Tibial nerve (tissue), 4 donors: Measurements from ENCODE around the gene MYO1D. TPM values are rescaled to one million over a fixed set of nuclear protein-coding genes. Genes with fewer than 3 reads are reported as not detected.

Experiments used
- DNase-seq, 2 donors: peaks; one replicate each; pipeline ENCODE4 v3.0.0-alpha.2; 2019; ENCODE audit warnings: low spot score in 2 of 2
- H3K27ac ChIP-seq, 4 donors: fragments of 200-600 bp; sonication (generic) in 3 of 4; one replicate each; pipeline ENCODE4 v1.5.1; 2017 to 2019; ENCODE audit warnings: mild to moderate bottlenecking in 1 of 4
- H3K27me3 ChIP-seq, 2 donors: fragments of 200-600 bp; sonication (generic) in 1 of 2; one replicate each; pipeline versions ENCODE4 v1.5.1 to v1.6.0; 2017 to 2019
- H3K36me3 ChIP-seq, 3 donors: fragments of 200-600 bp; sonication (generic); one replicate each; pipeline ENCODE4 v1.5.1; 2018 to 2019
- H3K4me1 ChIP-seq, 4 donors: fragments of 200-600 bp; sonication (generic) in 3 of 4; one replicate each; pipeline ENCODE4 v1.5.1; 2017 to 2019
- H3K4me3 ChIP-seq, 4 donors: fragments of 200-600 bp; sonication (generic) in 3 of 4; one replicate each; pipeline ENCODE4 v1.5.1; 2017 to 2019; ENCODE audit warnings: mild to moderate bottlenecking in 1 of 4, moderate library complexity in 1 of 4
- H3K9me3 ChIP-seq, 4 donors: fragments of 200-600 bp; sonication (generic) in 3 of 4; one replicate each; pipeline ENCODE4 v1.5.1; 2017 to 2019
- EP300 ChIP-seq, 2 donors: sonication (generic); formaldehyde crosslinking; IDR thresholded peaks; one replicate each; pipeline ENCODE4 v1.6.1; 2017; ENCODE audit warnings: antibody characterized with exemption in 2 of 2, mild to moderate bottlenecking in 1 of 2
- POLR2A ChIP-seq, 2 donors: fragments of 450-650 bp; IDR thresholded peaks; one replicate each; pipeline ENCODE4 v1.6.1; 2017; ENCODE audit warnings: antibody characterized with exemption in 2 of 2, mild to moderate bottlenecking in 2 of 2, moderate library complexity in 2 of 2
- WGBS, 2 donors: methylation state at CpG; one replicate each; pipeline ENCODE4 v1.1.5; 2018; 5-methylcytosine and 5-hydroxymethylcytosine counted together
- total RNA-seq, 4 donors: library from RNA; depleted of rRNA; stranded (reverse); fragments of >200 nt; gene quantifications; one replicate each; pipeline ENCODE4 v1.1.0, GENCODE V29; 2016
- TF ChIP-seq, protein P1 (sequence below), 5 experiments: fragments of 200-600 bp in 3 of 5; fragments of 450-650 bp in 2 of 5; sonication (generic) in 3 of 5; IDR thresholded peaks; one replicate each; pipeline ENCODE4 v1.5.1; 2016 to 2019; ENCODE audit warnings: antibody characterized with exemption in 5 of 5, mild to moderate bottlenecking in 3 of 5, moderate library complexity in 2 of 5

Gene MYO1D
- total RNA-seq, 4 donors from 2014 or later, result 28.5 to 49.6 (median 42.4) TPM

GRCh38 chr17:32875230-32875917, 1.6 kb downstream of the MYO1D start:
- Histone ChIP-seq H3K9me3 (no peaks in the 10 kb centered on the region), H3K27me3 (no peaks in the 10 kb centered on the region), H3K4me3 (peak overlapping the region in 2 of 4 donors; percentile 74 to 88), H3K36me3 (no peaks in the 10 kb centered on the region), H3K4me1 (peaks cover 0 to 39% (median 12%) of the 10 kb centered on the region in 4 donors), H3K27ac (peak overlapping the region in 3 of 4 donors; percentile 90 to 92 (median 91))
- WGBS, 2 donors, result 59 to 68% methylated on average over 2 of the region's 2 CpGs
- no peak for DNase-seq
- TF ChIP-seq POLR2A (IDR thresholded peaks at IDR 0.05) (no peak), EP300 (IDR thresholded peaks at IDR 0.05) (no peak)
- TF ChIP-seq, protein P1, sequence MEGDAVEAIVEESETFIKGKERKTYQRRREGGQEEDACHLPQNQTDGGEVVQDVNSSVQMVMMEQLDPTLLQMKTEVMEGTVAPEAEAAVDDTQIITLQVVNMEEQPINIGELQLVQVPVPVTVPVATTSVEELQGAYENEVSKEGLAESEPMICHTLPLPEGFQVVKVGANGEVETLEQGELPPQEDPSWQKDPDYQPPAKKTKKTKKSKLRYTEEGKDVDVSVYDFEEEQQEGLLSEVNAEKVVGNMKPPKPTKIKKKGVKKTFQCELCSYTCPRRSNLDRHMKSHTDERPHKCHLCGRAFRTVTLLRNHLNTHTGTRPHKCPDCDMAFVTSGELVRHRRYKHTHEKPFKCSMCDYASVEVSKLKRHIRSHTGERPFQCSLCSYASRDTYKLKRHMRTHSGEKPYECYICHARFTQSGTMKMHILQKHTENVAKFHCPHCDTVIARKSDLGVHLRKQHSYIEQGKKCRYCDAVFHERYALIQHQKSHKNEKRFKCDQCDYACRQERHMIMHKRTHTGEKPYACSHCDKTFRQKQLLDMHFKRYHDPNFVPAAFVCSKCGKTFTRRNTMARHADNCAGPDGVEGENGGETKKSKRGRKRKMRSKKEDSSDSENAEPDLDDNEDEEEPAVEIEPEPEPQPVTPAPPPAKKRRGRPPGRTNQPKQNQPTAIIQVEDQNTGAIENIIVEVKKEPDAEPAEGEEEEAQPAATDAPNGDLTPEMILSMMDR (IDR thresholded peaks at IDR 0.05), result no peak

DNA sequence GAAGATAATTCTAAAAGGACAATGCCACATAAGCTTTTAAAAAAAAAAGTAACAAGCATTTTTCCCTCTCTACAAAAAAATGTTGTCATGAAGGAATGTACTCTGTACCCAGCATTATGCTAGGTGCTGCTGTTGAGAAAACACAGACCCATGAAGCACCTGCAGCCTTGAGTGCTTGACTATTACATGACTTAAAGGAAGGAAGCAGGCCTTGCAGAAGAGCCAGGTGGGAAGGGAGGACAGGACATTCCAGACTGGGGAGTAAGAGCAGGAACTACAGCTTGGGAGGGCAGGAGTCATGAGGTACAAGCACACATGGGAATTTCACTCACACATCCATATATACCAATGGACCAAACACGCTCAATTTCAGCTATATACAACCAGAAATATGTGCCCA, 3.8 kb downstream of the MYO1D start:
- Histone ChIP-seq H3K27me3 (no peaks in the 10 kb centered on the region), H3K4me3 (no peak overlapping the region), H3K9me3 (no peaks in the 10 kb centered on the region), H3K36me3 (no peaks in the 10 kb centered on the region), H3K4me1 (peaks cover 0 to 48% (median 17%) of the 10 kb centered on the region in 4 donors), H3K27ac (no peak overlapping the region)
- DNase-seq, result no peak
- 76 to 77% methylated on average over 1 of the region's 1 CpG for WGBS, 2 donors
- TF ChIP-seq POLR2A (IDR thresholded peaks at IDR 0.05) (no peak), EP300 (IDR thresholded peaks at IDR 0.05) (no peak)
- TF ChIP-seq, protein P1 (IDR thresholded peaks at IDR 0.05), result no peak

- Histone ChIP-seq H3K27me3 (no peaks in the 10 kb centered on the region), H3K4me3 (no peak overlapping the region), H3K27ac (peak overlapping the region in 2 of 4 donors; percentile 25 to 29), H3K9me3 (no peaks in the 10 kb centered on the region), H3K4me1 (peaks cover 0 to 39% (median 10%) of the 10 kb centered on the region in 4 donors), H3K36me3 (no peaks in the 10 kb centered on the region)
- WGBS, 2 donors, result 56 to 69% methylated on average over 5 of the region's 5 CpGs
- TF ChIP-seq EP300 (IDR thresholded peaks at IDR 0.05) (peak in 1 of 2 donors; percentile 19), POLR2A (IDR thresholded peaks at IDR 0.05) (no peak)
- TF ChIP-seq, protein P1 (IDR thresholded peaks at IDR 0.05), result no peak
- DNase-seq, result no peak
Observed at GRCh38 chr17:32871746-32872145, 5.2 kb downstream of the MYO1D start.

DNA sequence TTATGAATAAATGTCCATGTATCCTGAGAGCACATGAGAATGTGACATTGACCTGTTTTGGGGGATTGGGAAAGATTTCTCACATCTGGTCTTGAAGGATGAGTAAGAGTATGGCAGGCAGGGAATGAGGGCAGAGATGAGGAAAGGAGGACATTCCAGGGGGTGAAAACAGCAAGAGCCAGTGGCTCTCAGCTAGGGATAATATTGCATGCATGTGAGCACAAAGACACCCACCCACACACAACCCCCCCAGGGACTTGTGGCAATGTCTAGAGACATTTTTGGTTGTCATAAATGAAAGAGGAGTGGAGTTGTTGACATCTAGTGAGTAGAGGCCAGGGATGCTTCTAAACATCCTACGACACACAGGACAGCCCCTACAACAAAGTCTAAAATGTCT, 6.0 kb downstream of the MYO1D start:
- Histone ChIP-seq H3K36me3 (no peaks in the 10 kb centered on the region), H3K4me3 (no peak overlapping the region), H3K9me3 (no peaks in the 10 kb centered on the region), H3K27ac (peak overlapping the region in 2 of 4 donors; percentile 61 to 66), H3K27me3 (no peaks in the 10 kb centered on the region), H3K4me1 (peaks cover 0 to 34% (median 10%) of the 10 kb centered on the region in 4 donors)
- 68 to 83% methylated on average over 1 of the region's 1 CpG for WGBS, 2 donors
- DNase-seq, result peak in 1 of 2 donors; percentile 19
- peak in 1 of 2 donors; percentile 37 for TF ChIP-seq EP300 (IDR thresholded peaks at IDR 0.05)
- TF ChIP-seq, protein P1 (IDR thresholded peaks at IDR 0.05), result no peak

DNA sequence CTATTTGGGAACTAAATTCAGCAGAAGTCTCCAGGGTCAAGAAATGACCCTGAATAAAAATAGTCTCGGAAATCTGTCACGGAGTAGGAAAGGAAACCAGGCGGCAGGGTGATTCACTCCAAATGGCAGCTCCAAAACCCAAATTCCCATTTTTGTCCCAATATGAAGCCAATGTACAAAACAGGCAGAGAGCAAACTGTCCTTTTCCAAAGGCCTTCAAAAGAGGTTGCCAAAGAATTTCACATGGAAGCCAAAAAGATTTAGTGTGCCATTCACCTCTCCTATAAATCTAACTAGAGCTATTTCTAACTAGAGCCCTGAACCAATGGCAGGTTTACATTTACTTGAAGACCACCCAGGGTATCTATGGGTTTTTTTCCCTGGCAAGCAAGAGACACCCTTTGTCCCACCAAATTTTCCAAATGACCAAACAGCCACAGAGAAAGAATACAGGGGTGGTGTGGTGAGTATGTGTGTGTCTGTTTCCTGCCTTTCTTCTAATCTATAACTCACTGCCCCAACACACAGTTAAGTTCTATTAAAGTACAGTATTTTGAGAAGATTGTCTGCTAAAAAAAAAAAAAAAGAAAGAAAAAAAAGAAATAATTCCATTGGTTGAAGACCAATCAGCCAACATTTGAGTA, 6.8 kb downstream of the MYO1D start:
- WGBS, 2 donors, result 25 to 36% methylated on average over 3 of the region's 3 CpGs
- Histone ChIP-seq H3K36me3 (no peaks in the 10 kb centered on the region), H3K9me3 (no peaks in the 10 kb centered on the region), H3K4me3 (no peak overlapping the region), H3K27me3 (no peaks in the 10 kb centered on the region), H3K4me1 (peaks cover 0 to 29% (median 10%) of the 10 kb centered on the region in 4 donors), H3K27ac (peak overlapping the region in 3 of 4 donors; percentile 7 to 66 (median 61))
- peak in 1 of 2 donors; percentile 5 for DNase-seq
- TF ChIP-seq POLR2A (IDR thresholded peaks at IDR 0.05) (no peak), EP300 (IDR thresholded peaks at IDR 0.05) (peak in 1 of 2 donors; percentile 58)
- TF ChIP-seq, protein P1 (IDR thresholded peaks at IDR 0.05), result no peak
